Bronchial epithelial cell (primary cell): ENCODE measurements around the gene RBM44. TPM values are rescaled to one million over a fixed set of nuclear protein-coding genes. Genes with fewer than 3 reads are reported as not detected.

Source experiments
- DNase-seq: peaks from one replicate; pipeline ENCODE4 v3.0.0-alpha.2; 2010; ENCODE audit warnings: low read depth
- FAIRE-seq: peaks from 2 replicates; lab custom pipeline; 2011; peaks lifted over from hg19 to GRCh38; lab: Jason Lieb, UNC
- H3K27me3 ChIP-seq: 2 replicates; pipeline ENCODE4 v1.5.1; 2011; ENCODE audit warnings: low read length; ENCODE audit not compliant: control insufficient read depth, insufficient read depth
- H3K36me3 ChIP-seq: 2 replicates; pipeline ENCODE4 v1.5.1; 2011; ENCODE audit warnings: low read length; ENCODE audit not compliant: control insufficient read depth, insufficient read depth
- H3K4me3 ChIP-seq: 2 replicates; pipeline ENCODE4 v1.5.1; 2011; ENCODE audit warnings: mild to moderate bottlenecking, low read depth, low read length, control low read depth
- total RNA-seq: library from RNA; depleted of rRNA; stranded (reverse); fragments of >200 nt; gene quantifications from 2 replicates; pipeline ENCODE4 v1.2.1, GENCODE V29; 2014
- TF ChIP-seq, protein P1 (sequence below): IDR thresholded peaks from 2 replicates; pipeline ENCODE4 v1.5.1; 2011; ENCODE audit warnings: mild to moderate bottlenecking, moderate library complexity, low read length, control low read depth, inconsistent platforms; ENCODE audit not compliant: insufficient read depth, severe bottlenecking

RBM44 gene
- total RNA-seq, 1 donor from 2014 or later: 0.26 TPM

DNA sequence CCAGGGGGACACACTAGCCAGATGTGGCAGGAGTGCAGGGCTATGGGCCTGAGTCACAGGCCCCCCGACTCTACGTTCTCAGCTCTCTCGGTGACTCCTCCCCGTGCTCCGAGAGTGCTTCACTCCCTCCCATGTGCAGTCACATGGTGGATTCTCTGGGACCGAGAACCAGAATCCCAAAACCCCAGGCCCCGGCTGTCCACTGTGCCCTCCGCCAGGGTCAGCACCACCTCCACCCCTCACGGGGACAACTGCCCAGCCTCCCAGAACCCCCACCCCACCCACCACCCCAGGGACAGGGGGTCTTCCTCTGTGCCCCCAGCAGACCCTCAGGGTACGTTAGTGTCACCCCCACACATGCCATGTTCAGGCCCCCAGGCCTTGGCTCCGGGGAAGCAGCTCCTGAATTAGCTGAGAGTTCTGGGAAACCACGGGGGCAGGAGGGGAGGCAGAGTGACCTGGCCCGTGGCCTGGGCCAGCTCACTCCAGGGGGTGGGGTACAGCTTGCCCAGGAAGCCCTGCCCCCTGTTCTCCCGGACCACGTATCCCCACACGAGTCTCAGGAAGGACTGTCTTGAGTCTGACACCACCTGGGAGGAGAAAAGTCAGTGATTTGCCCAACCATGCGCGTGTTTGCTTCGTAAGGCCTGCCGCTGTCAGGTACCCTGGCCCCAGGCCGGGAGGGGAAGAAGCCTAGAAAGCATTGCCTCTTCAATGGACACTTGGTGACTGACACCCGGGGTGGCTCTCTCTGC is 65.3 kb downstream of the RBM44 start:
- FAIRE-seq (no peak), DNase-seq (no peak)
- TF ChIP-seq, protein P1, sequence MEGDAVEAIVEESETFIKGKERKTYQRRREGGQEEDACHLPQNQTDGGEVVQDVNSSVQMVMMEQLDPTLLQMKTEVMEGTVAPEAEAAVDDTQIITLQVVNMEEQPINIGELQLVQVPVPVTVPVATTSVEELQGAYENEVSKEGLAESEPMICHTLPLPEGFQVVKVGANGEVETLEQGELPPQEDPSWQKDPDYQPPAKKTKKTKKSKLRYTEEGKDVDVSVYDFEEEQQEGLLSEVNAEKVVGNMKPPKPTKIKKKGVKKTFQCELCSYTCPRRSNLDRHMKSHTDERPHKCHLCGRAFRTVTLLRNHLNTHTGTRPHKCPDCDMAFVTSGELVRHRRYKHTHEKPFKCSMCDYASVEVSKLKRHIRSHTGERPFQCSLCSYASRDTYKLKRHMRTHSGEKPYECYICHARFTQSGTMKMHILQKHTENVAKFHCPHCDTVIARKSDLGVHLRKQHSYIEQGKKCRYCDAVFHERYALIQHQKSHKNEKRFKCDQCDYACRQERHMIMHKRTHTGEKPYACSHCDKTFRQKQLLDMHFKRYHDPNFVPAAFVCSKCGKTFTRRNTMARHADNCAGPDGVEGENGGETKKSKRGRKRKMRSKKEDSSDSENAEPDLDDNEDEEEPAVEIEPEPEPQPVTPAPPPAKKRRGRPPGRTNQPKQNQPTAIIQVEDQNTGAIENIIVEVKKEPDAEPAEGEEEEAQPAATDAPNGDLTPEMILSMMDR: no peak
- Histone ChIP-seq H3K4me3 (no peak overlapping the region), H3K27me3 (no peaks in the 10 kb centered on the region), H3K36me3 (no peaks in the 10 kb centered on the region)

DNA sequence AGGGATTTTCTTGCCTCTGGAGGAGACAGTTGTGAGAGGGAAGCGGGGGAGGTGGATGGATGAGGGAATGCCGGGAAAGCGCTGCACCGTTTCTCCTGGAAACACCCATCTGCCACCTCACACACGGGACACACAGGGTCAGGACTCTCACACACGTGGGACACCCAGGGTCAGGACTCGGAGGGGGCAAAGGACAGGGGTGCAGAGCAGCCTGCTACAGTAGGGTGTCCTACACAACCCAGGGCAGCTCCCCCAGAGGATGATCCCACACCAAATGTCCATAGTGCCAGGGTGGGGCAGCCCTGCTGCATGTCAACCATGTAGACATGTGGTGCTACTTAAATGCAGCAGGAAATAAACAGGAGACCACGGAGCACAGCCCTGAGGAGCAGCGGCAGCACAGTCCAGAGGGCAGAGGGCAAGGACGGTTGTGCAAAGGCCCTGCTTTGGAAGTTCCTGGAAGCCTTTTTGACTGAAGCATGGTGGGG is 65.9 kb downstream of the RBM44 start:
- Histone ChIP-seq H3K36me3 (no peaks in the 10 kb centered on the region), H3K4me3 (no peak overlapping the region), H3K27me3 (no peaks in the 10 kb centered on the region)
- FAIRE-seq (no peak), DNase-seq (no peak)
- TF ChIP-seq, protein P1: no peak

DNA sequence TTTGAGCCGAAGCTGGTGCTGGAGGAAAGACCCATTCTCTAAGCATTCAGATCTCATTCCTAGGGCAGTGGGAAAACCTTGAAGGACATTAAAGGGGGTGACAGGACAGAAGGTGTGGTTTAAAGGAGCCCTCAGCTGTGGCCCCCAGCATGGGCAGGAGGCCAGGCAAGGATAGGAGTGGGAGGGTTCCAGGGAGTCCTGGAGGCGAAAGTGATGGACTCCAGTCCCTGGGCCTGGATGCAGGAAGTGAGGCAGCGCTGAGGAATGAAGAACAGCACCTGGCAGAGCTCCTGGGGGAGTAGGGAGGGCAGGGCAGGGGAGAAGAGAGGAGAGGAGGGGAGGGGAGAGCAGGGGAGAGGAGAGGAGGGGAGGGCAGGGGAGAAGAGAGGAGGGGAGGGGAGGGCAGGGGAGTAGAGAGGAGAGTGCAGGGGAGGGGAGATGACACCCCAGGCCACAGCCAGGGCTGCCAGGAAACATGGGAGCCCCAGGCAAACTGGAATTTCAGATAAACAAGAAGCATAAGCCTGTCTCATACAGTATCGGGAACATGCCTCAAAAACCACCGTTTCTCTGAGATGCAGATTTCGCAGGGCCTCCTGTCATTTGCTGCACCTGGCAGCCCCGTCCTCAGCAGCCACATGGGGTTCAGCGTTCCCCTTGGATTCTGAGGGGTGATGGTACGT is 66.5 kb downstream of the RBM44 start:
- no peaks in the 10 kb centered on the region for H3K27me3 ChIP-seq

DNA sequence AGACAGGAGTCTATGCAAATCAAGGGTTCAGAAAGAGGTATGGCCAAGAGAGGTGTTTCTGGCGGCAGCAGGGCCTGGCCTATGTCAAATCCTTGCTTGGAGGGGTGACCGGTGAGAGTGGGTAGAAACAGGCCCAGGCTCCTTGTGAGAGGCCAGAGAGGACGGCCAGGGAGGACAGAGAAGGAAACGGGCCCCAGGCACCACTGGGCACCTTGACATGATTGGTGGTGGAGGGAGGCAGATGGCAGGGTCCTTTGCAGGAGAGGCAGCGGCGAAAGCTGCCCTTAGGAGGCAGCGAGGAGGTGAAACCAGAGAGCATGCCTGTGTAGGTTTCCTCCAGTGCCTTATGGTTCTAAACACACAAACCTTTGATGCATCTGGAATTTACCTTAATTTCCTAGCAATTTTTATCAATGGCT is 67.1 kb downstream of the RBM44 start:
- DNase-seq (no peak), FAIRE-seq (no peak)
- TF ChIP-seq, protein P1: peak; percentile 10
- Histone ChIP-seq H3K27me3 (no peaks in the 10 kb centered on the region), H3K36me3 (no peaks in the 10 kb centered on the region), H3K4me3 (no peak overlapping the region)

More for the DNA sequence above, 66.5 kb downstream of the RBM44 start:
- no peak overlapping the region for H3K4me3 ChIP-seq
- FAIRE-seq (no peak), DNase-seq (peak; percentile 66)
- no peaks in the 10 kb centered on the region for H3K36me3 ChIP-seq
- TF ChIP-seq, protein P1: no peak

DNA sequence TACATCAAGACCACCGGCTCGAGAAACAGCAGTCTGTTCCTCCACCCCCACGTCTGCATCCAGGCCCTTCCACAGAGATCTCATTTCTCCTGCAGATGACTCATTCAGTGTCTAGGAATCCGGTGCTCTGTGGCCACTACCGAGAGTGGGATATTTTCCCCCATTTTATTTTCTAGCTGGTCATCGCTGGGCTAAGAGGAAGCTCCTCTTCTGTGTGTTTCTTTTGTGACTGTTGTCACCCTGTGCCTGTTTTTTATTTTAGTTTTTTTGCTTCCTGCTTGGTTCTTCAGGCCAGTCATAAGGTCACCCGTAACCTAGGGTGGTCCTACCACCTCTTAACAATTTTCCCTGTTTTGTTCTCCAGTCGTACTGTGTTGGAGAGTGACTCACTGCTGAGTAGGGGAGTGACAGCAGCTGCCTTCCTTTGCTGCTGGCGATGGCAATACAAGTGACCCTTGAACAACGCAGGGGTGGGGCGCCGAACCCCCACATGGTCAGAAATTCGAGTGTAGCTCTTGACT is 67.6 kb downstream of the RBM44 start:
- no peaks in the 10 kb centered on the region for H3K36me3 ChIP-seq
- DNase-seq (peak; percentile 38), FAIRE-seq (peak; percentile 28)
- TF ChIP-seq, protein P1: no peak
- no peak overlapping the region for H3K4me3 ChIP-seq
- H3K27me3 ChIP-seq: no peaks in the 10 kb centered on the region
